Measurements from ENCODE around the gene GPR39. TPM values are rescaled to one million over a fixed set of nuclear protein-coding genes. Genes with fewer than 3 reads are reported as not detected.

The GPR39 gene
- total RNA-seq, 1 donor from 2014 or later = 0.20 TPM

GRCh38 chr2:132586101-132586511 is 169.5 kb downstream of the GPR39 start:
- no peaks in the 10 kb centered on the region for H3K9me3 Mint-ChIP-seq (ENCODE audit: low read depth)
- no peak overlapping the region for H3K27ac Mint-ChIP-seq (ENCODE audit: unreplicated experiment)
- no peaks in the 10 kb centered on the region for H3K36me3 Mint-ChIP-seq (ENCODE audit: low read depth)
- DNase-seq (ENCODE audit: low spot score) = no peak
- H3K27me3 Mint-ChIP-seq (ENCODE audit: low read depth) = peaks cover 10% of the 10 kb centered on the region
- no peak overlapping the region for H3K4me3 Mint-ChIP-seq (ENCODE audit: unreplicated experiment)
- TF ChIP-seq CTCF (IDR thresholded peaks at IDR 0.05) = no peak
- H3K4me1 Mint-ChIP-seq (ENCODE audit: low read depth) = no peaks in the 10 kb centered on the region

GRCh38 chr2:132586835-132587234 is 170.2 kb downstream of the GPR39 start:
- H3K4me3 Mint-ChIP-seq (ENCODE audit: unreplicated experiment) = no peak overlapping the region
- no peak overlapping the region for H3K27ac Mint-ChIP-seq (ENCODE audit: unreplicated experiment)
- H3K9me3 Mint-ChIP-seq (ENCODE audit: low read depth) = no peaks in the 10 kb centered on the region
- TF ChIP-seq CTCF (IDR thresholded peaks at IDR 0.05) = no peak
- H3K36me3 Mint-ChIP-seq (ENCODE audit: low read depth) = no peaks in the 10 kb centered on the region
- H3K4me1 Mint-ChIP-seq (ENCODE audit: low read depth) = no peaks in the 10 kb centered on the region
- DNase-seq (ENCODE audit: low spot score) = no peak
- H3K27me3 Mint-ChIP-seq (ENCODE audit: low read depth) = peaks cover 10% of the 10 kb centered on the region

GRCh38 chr2:132588576-132588975 is 172.0 kb downstream of the GPR39 start:
- Mint-ChIP-seq H3K9me3 (ENCODE audit: low read depth) (no peaks in the 10 kb centered on the region), H3K4me1 (ENCODE audit: low read depth) (no peaks in the 10 kb centered on the region), H3K36me3 (ENCODE audit: low read depth) (no peaks in the 10 kb centered on the region), H3K27me3 (ENCODE audit: low read depth) (peaks cover 12% of the 10 kb centered on the region), H3K4me3 (ENCODE audit: unreplicated experiment) (no peak overlapping the region), H3K27ac (ENCODE audit: unreplicated experiment) (no peak overlapping the region)
- no peak for DNase-seq (ENCODE audit: low spot score)
- no peak for TF ChIP-seq CTCF (IDR thresholded peaks at IDR 0.05)

- peaks cover 13% of the 10 kb centered on the region for H3K27me3 Mint-ChIP-seq (ENCODE audit: low read depth)
- DNase-seq (ENCODE audit: low spot score) = no peak
- no peaks in the 10 kb centered on the region for H3K9me3 Mint-ChIP-seq (ENCODE audit: low read depth)
- H3K4me1 Mint-ChIP-seq (ENCODE audit: low read depth) = no peaks in the 10 kb centered on the region
- no peak for TF ChIP-seq CTCF (IDR thresholded peaks at IDR 0.05)
- H3K36me3 Mint-ChIP-seq (ENCODE audit: low read depth) = no peaks in the 10 kb centered on the region
- no peak overlapping the region for H3K4me3 Mint-ChIP-seq (ENCODE audit: unreplicated experiment)
- H3K27ac Mint-ChIP-seq (ENCODE audit: unreplicated experiment) = no peak overlapping the region
Measured at GRCh38 chr2:132589111-132589830, 172.7 kb downstream of the GPR39 start.

GRCh38 chr2:132589966-132590365 is 173.4 kb downstream of the GPR39 start:
- peaks cover 10% of the 10 kb centered on the region for H3K27me3 Mint-ChIP-seq (ENCODE audit: low read depth)
- H3K4me3 Mint-ChIP-seq (ENCODE audit: unreplicated experiment) = no peak overlapping the region
- H3K9me3 Mint-ChIP-seq (ENCODE audit: low read depth) = no peaks in the 10 kb centered on the region
- H3K36me3 Mint-ChIP-seq (ENCODE audit: low read depth) = no peaks in the 10 kb centered on the region
- H3K27ac Mint-ChIP-seq (ENCODE audit: unreplicated experiment) = no peak overlapping the region
- DNase-seq (ENCODE audit: low spot score) = no peak
- TF ChIP-seq CTCF (IDR thresholded peaks at IDR 0.05) = no peak
- no peaks in the 10 kb centered on the region for H3K4me1 Mint-ChIP-seq (ENCODE audit: low read depth)
